Measurements from ENCODE around the gene HCRT. TPM values are rescaled to one million over a fixed set of nuclear protein-coding genes. Genes with fewer than 3 reads are reported as not detected.

Gene HCRT
- total RNA-seq, 3 donors from 2014 or later (not counting 1 experiment from before 2014, with no cell fraction given), result not detected

DNA sequence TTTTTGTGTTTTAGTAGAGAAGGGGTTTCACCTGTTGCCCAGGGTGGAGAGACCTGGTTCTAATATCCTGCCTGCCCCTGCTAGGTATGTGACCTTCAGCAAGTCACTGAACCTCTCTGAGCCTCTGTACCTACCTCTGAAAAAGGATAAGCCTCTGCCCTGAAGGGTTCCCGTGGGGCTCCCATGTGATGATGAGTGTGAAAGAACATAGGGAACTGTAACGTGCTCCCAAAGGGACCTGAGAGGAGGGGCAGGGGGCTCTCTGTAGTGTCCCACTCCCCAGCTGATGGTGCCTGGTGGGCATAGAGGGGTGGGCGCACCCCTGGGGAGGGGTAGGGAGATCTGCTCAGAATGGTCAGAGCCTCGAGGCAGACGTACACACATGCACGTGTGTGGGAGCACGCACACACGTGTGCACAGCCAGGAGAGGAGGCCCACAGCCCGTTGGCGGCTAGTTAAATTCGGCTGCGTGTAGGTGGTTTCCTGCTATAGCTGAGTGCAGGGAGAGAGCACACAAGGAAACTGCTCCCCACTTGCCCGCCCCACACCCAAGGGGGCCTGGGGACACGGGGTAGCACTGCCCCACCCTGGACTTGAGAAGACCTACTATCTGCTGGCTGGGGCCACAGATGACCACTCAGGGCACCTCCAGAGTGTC, 11.0 kb downstream of the HCRT start:
- Histone ChIP-seq H3K4me1 (ENCODE audit: control insufficient read depth, insufficient read depth, low read length) (peaks cover 11% of the 10 kb centered on the region), H3K27me3 (ENCODE audit: control insufficient read depth, insufficient read depth, low read length) (no peaks in the 10 kb centered on the region), H3K36me3 (ENCODE audit: control insufficient read depth, insufficient read depth, low read length) (no peaks in the 10 kb centered on the region), H3K9me3 (ENCODE audit: control insufficient read depth, insufficient read depth, low read length) (no peaks in the 10 kb centered on the region), H3K27ac (ENCODE audit: low read length) (no peak overlapping the region), H3K4me3 (ENCODE audit: low read length) (no peak overlapping the region)
- no peak for ATAC-seq
- intact Hi-C loops (cut with micrococcal nuclease), result no loop called here
- WGBS (ENCODE audit: insufficient coverage), result 62% methylated on average over 14 of the region's 14 CpGs
- no peaks in the 10 kb centered on the region for H3K9me3 Mint-ChIP-seq
- no peaks in the 10 kb centered on the region for H3K36me3 Mint-ChIP-seq
- TF ChIP-seq, protein P1, sequence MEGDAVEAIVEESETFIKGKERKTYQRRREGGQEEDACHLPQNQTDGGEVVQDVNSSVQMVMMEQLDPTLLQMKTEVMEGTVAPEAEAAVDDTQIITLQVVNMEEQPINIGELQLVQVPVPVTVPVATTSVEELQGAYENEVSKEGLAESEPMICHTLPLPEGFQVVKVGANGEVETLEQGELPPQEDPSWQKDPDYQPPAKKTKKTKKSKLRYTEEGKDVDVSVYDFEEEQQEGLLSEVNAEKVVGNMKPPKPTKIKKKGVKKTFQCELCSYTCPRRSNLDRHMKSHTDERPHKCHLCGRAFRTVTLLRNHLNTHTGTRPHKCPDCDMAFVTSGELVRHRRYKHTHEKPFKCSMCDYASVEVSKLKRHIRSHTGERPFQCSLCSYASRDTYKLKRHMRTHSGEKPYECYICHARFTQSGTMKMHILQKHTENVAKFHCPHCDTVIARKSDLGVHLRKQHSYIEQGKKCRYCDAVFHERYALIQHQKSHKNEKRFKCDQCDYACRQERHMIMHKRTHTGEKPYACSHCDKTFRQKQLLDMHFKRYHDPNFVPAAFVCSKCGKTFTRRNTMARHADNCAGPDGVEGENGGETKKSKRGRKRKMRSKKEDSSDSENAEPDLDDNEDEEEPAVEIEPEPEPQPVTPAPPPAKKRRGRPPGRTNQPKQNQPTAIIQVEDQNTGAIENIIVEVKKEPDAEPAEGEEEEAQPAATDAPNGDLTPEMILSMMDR (IDR thresholded peaks at IDR 0.05), result no peak
- no peak overlapping the region for H3K4me3 Mint-ChIP-seq
- H3K27ac Mint-ChIP-seq, result no peak overlapping the region
- DNase-seq, result no peak
- H3K27me3 Mint-ChIP-seq (ENCODE audit: low read depth in 2 of 2), result peaks cover 0 to 12% of the 10 kb centered on the region in 2 donors
- peaks cover 5 to 9% of the 10 kb centered on the region in 2 donors for H3K4me1 Mint-ChIP-seq

DNA sequence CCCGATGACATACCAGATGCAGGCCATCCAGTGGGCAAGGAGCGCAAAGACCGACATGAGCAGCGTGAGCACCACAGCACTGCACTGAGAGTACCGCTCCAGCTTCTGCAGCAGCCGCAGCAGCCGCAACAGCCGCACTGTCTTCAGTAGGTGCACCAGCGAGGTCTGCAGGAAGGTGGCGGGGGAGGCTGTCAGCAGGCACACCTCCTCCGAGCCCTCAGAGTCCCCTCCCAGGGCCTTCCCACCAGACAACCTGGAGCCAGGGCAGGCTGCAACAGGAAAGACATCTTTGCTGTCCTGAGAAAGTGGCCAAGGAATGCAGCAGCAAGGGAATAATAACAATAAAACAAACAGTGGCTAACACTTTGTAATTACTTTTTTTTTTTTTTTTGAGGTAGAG, 13.4 kb downstream of the HCRT start:
- peaks cover 0 to 8% of the 10 kb centered on the region in 2 donors for H3K27me3 Mint-ChIP-seq (ENCODE audit: low read depth in 2 of 2)
- DNase-seq, result no peak
- H3K9me3 Mint-ChIP-seq, result no peaks in the 10 kb centered on the region
- H3K4me1 ChIP-seq (ENCODE audit: control insufficient read depth, insufficient read depth, low read length), result no peaks in the 10 kb centered on the region
- H3K36me3 ChIP-seq (ENCODE audit: control insufficient read depth, insufficient read depth, low read length), result no peaks in the 10 kb centered on the region
- no peak overlapping the region for H3K27ac ChIP-seq (ENCODE audit: low read length)
- TF ChIP-seq, protein P1 (IDR thresholded peaks at IDR 0.05), result no peak
- WGBS (ENCODE audit: insufficient coverage), result 90% methylated on average over 11 of the region's 11 CpGs
- H3K36me3 Mint-ChIP-seq, result no peaks in the 10 kb centered on the region
- intact Hi-C loops (cut with micrococcal nuclease), result no loop called here
- no peak overlapping the region for H3K27ac Mint-ChIP-seq
- ATAC-seq, result no peak
- H3K4me3 ChIP-seq (ENCODE audit: low read length), result no peak overlapping the region
- no peaks in the 10 kb centered on the region for H3K4me1 Mint-ChIP-seq
- H3K4me3 Mint-ChIP-seq, result no peak overlapping the region
- H3K27me3 ChIP-seq (ENCODE audit: control insufficient read depth, insufficient read depth, low read length), result no peaks in the 10 kb centered on the region
- H3K9me3 ChIP-seq (ENCODE audit: control insufficient read depth, insufficient read depth, low read length), result no peaks in the 10 kb centered on the region

DNA sequence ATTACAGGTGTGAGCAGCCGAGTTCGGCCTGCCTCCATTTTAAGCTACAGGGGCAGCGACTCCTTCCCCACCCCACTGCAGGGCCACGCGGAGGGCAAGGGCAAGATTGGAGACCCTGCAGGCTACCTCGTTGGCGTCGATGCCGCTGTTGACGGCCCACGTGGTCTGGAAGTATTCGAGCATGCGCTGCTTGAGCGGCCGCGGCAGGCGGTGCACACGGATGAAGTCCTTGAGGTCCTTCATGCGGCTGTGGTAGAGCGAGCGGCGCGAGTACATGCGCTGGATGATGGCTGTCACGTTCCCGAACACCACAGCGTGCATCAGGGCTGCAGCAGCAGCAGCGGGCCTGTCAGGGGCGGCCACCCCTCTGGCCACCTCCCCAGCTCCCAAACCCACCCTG, 15.9 kb downstream of the HCRT start:
- intact Hi-C loops (cut with micrococcal nuclease), result no loop called here
- H3K4me3 Mint-ChIP-seq, result no peak overlapping the region
- peaks cover 0 to 6% of the 10 kb centered on the region in 2 donors for H3K27me3 Mint-ChIP-seq (ENCODE audit: low read depth in 2 of 2)
- H3K9me3 Mint-ChIP-seq, result no peaks in the 10 kb centered on the region
- H3K4me1 ChIP-seq (ENCODE audit: control insufficient read depth, insufficient read depth, low read length), result no peaks in the 10 kb centered on the region
- TF ChIP-seq, protein P1 (IDR thresholded peaks at IDR 0.05), result no peak
- no peak overlapping the region for H3K27ac ChIP-seq (ENCODE audit: low read length)
- DNase-seq (no peak), ATAC-seq (no peak)
- H3K36me3 Mint-ChIP-seq, result no peaks in the 10 kb centered on the region
- H3K27ac Mint-ChIP-seq, result no peak overlapping the region
- H3K27me3 ChIP-seq (ENCODE audit: control insufficient read depth, insufficient read depth, low read length), result no peaks in the 10 kb centered on the region
- H3K4me3 ChIP-seq (ENCODE audit: low read length), result no peak overlapping the region
- H3K4me1 Mint-ChIP-seq, result no peaks in the 10 kb centered on the region
- no peaks in the 10 kb centered on the region for H3K36me3 ChIP-seq (ENCODE audit: control insufficient read depth, insufficient read depth, low read length)
- WGBS (ENCODE audit: insufficient coverage), result 97% methylated on average over 29 of the region's 29 CpGs
- no peaks in the 10 kb centered on the region for H3K9me3 ChIP-seq (ENCODE audit: control insufficient read depth, insufficient read depth, low read length)

DNA sequence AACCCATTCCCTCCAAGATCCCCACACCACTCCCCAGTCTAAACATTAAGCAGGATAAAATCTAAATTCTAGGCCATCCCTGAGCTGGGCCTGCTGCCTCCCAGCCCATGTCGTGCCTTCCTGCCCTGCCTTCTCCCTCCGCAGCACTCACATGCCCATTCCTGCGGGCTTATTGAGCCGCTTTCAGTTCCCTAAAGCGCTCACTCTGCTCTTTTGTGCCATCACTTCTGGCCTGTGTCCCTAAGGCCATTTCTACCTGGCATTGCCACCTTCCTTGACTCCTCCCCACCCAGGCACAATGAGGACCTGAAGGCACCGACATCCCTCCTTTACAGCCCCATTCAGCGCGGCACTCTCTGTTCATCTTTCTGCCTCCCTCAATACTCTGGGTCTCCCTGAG, 17.4 kb downstream of the HCRT start:
- ATAC-seq, result no peak

More for the DNA sequence above, 17.4 kb downstream of the HCRT start:
- H3K36me3 Mint-ChIP-seq, result no peaks in the 10 kb centered on the region
- DNase-seq, result no peak
- no peak overlapping the region for H3K27ac ChIP-seq (ENCODE audit: low read length)
- TF ChIP-seq, protein P1 (IDR thresholded peaks at IDR 0.05), result no peak
- no peaks in the 10 kb centered on the region for H3K36me3 ChIP-seq (ENCODE audit: control insufficient read depth, insufficient read depth, low read length)
- H3K9me3 Mint-ChIP-seq, result no peaks in the 10 kb centered on the region
- H3K27me3 ChIP-seq (ENCODE audit: control insufficient read depth, insufficient read depth, low read length), result no peaks in the 10 kb centered on the region
- H3K4me3 ChIP-seq (ENCODE audit: low read length), result no peak overlapping the region
- intact Hi-C loops (cut with micrococcal nuclease), result no loop called here
- no peaks in the 10 kb centered on the region for H3K9me3 ChIP-seq (ENCODE audit: control insufficient read depth, insufficient read depth, low read length)
- H3K4me3 Mint-ChIP-seq, result no peak overlapping the region
- H3K4me1 Mint-ChIP-seq, result peaks cover 0 to 4% of the 10 kb centered on the region in 2 donors
- 89% methylated on average over 8 of the region's 8 CpGs for WGBS (ENCODE audit: insufficient coverage)
- H3K4me1 ChIP-seq (ENCODE audit: control insufficient read depth, insufficient read depth, low read length), result no peaks in the 10 kb centered on the region
- H3K27me3 Mint-ChIP-seq (ENCODE audit: low read depth in 2 of 2), result peaks cover 0 to 6% of the 10 kb centered on the region in 2 donors
- no peak overlapping the region for H3K27ac Mint-ChIP-seq
